A673 (cell line): ENCODE measurements around the gene COPZ1. TPM values are rescaled to one million over a fixed set of nuclear protein-coding genes. Genes with fewer than 3 reads are reported as not detected.
"Not testable (repeated sequence)": the region's sequence is repeated elsewhere in the genome, so short reads cannot be mapped to it uniquely, and the experiment has no call there.

Experiments
- BruUV-seq: library from RNA; stranded (reverse); fragments of 400-500 nt; replicated peaks from 2 replicates; lab custom pipeline; 2021; lab: Mats Ljungman, UMichigan
- CTCF ChIA-PET: fragments of 300-600 bp; sonication (Branson Sonifier 250); formaldehyde crosslinking; loops from one replicate; lab custom pipeline; 2022; ENCODE audit warnings: antibody characterized with exemption; lab: Charles Lee
- POLR2A ChIA-PET: fragments of 300-600 bp; sonication (Branson Sonifier 250); formaldehyde crosslinking; loops from one replicate; lab custom pipeline; 2022; ENCODE audit warnings: antibody characterized with exemption; ENCODE audit not compliant: low non-redundant PET; lab: Charles Lee
- DNase-seq: peaks from one replicate; pipeline ENCODE4 v3.0.0-alpha.2; 2015; ENCODE audit warnings: low spot score
- H3K27ac ChIP-seq: fragments of 200-600 bp; sonication (generic); 2 replicates; pipeline ENCODE4 v1.5.1; 2016; ENCODE audit warnings: mixed run types, low read depth, mild to moderate bottlenecking, mixed read lengths, antibody characterized with exemption, low read length; ENCODE audit not compliant: poor library complexity, severe bottlenecking
- H3K27me3 ChIP-seq: fragments of 200-600 bp; sonication (generic); replicated peaks from 2 replicates; pipeline ENCODE4 v1.6.1; 2017; ENCODE audit warnings: mixed run types, low read depth, mild to moderate bottlenecking, mixed read lengths, antibody characterized with exemption, low read length; ENCODE audit not compliant: insufficient read depth, poor library complexity
- H3K36me3 ChIP-seq: fragments of 200-600 bp; sonication (generic); 2 replicates; pipeline ENCODE4 v1.6.1; 2016; ENCODE audit warnings: mixed run types, mild to moderate bottlenecking, mixed read lengths, antibody characterized with exemption, low read length; ENCODE audit not compliant: insufficient read depth, poor library complexity, severe bottlenecking
- H3K4me1 ChIP-seq: fragments of 200-600 bp; sonication (generic); 2 replicates; pipeline ENCODE4 v1.6.1; 2017; ENCODE audit warnings: mixed run types, mild to moderate bottlenecking, mixed read lengths, antibody characterized with exemption, low read length; ENCODE audit not compliant: insufficient read depth, poor library complexity, severe bottlenecking
- H3K4me3 ChIP-seq: fragments of 200-600 bp; sonication (generic); 2 replicates; pipeline ENCODE4 v1.5.1; 2016; ENCODE audit warnings: low read depth, mixed run types, mild to moderate bottlenecking, mixed read lengths, low read length; ENCODE audit not compliant: poor library complexity, severe bottlenecking
- H3K9me3 ChIP-seq: fragments of 200-600 bp; sonication (generic); 2 replicates; pipeline ENCODE4 v1.6.1; 2016; ENCODE audit warnings: mixed run types, low read depth, mild to moderate bottlenecking, mixed read lengths, antibody characterized with exemption, low read length; ENCODE audit not compliant: poor library complexity, severe bottlenecking
- EZH2 ChIP-seq: fragments of 200-600 bp; sonication (generic); IDR thresholded peaks from 2 replicates; pipeline ENCODE4 v1.6.1; 2017; ENCODE audit warnings: borderline replicate concordance, low read depth, mild to moderate bottlenecking, mixed read lengths, antibody characterized with exemption, low read length; ENCODE audit not compliant: poor library complexity, severe bottlenecking
- intact Hi-C: fragments of 100-400 bp; cut with micrococcal nuclease; formaldehyde crosslinking; loops from one replicate; pipeline ENCODE4 v1.10.0; 2022; ENCODE audit not compliant: unreplicated experiment
- total RNA-seq: library from RNA; stranded (reverse); gene quantifications from 2 replicates; pipeline ENCODE4 v1.2.3, GENCODE V29; 2021
- TF ChIP-seq, protein P1 (sequence below): fragments of 300-800, 200-600 bp; sonication (generic); conservative IDR thresholded peaks from 2 replicates; pipeline ENCODE4 v1.5.1; 2017; ENCODE audit warnings: low read depth, mild to moderate bottlenecking, antibody characterized with exemption, low read length, moderate library complexity, mixed read lengths

COPZ1 gene
- total RNA-seq, 1 experiment from 2014 or later, result 187 TPM

DNA sequence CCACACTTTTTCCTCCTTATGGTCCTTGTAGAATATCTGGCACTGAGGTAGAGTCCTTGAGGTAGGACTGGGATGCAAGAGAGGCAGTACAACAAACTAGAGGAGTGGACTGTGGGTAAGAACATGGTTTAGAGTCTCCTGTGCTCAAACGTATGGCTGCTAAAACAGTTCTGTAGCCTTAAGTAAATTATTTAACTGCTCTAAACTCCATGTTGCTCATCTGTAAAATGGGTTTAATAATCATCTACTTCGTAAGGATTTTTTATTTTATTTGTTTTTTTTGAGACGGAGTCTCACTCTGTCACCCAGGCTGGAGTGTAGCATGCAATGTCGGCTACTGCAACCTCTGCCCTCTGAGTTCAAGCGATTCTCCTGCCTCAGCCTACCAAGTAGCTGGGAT is 3.6 kb upstream of the COPZ1 start:
- no peak overlapping the region for H3K4me3 ChIP-seq
- no peaks in the 10 kb centered on the region for H3K27me3 ChIP-seq
- DNase-seq, result no peak
- no peak for TF ChIP-seq EZH2
- TF ChIP-seq, protein P1, sequence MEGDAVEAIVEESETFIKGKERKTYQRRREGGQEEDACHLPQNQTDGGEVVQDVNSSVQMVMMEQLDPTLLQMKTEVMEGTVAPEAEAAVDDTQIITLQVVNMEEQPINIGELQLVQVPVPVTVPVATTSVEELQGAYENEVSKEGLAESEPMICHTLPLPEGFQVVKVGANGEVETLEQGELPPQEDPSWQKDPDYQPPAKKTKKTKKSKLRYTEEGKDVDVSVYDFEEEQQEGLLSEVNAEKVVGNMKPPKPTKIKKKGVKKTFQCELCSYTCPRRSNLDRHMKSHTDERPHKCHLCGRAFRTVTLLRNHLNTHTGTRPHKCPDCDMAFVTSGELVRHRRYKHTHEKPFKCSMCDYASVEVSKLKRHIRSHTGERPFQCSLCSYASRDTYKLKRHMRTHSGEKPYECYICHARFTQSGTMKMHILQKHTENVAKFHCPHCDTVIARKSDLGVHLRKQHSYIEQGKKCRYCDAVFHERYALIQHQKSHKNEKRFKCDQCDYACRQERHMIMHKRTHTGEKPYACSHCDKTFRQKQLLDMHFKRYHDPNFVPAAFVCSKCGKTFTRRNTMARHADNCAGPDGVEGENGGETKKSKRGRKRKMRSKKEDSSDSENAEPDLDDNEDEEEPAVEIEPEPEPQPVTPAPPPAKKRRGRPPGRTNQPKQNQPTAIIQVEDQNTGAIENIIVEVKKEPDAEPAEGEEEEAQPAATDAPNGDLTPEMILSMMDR, result no peak
- H3K36me3 ChIP-seq, result no peaks in the 10 kb centered on the region
- H3K27ac ChIP-seq, result no peak overlapping the region
- ChIA-PET POLR2A (no interaction called here), CTCF (interaction anchor here (0.6 kb wide), 1 partner anchor 15 kb away, joined by 4 read pairs; no protein-coding TSS in a partner anchor)
- intact Hi-C loops, result no loop called here
- H3K9me3 ChIP-seq, result no peaks in the 10 kb centered on the region
- H3K4me1 ChIP-seq, result peaks cover 2% of the 10 kb centered on the region
- no TSS peak for BruUV-seq

DNA sequence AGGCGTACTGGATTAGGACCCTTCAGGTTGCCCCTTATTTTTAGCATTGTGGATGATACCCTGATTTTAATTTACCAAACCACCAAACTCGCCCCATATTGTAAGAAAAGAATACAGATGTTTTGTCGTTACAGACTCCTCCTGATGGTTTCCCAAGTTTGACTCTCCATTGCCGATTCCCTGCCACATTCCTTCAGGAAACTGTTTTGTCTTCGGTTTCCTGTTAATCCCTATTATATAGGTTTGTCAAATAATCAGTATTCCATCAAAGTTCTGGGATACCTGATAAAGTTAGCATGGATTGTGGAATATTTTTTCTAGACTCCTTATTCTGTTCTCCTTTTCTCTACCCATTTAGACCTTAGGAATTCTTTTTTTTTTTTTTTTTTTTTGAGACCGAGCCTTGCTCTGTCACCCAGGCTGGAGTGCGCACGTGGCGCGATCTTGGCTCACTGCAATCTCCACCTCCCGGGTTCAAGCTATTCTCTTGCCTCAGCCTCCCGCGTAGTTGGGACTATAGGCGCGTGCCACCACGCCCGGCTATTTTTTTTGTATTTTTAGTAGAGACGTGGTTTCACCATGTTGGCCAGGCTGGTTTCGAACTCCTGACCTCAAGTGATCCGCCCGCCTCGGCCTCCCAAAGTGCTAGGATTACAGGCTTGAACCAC is 645 bp downstream of the COPZ1 start:
- not testable (repeated sequence) for H3K36me3 ChIP-seq, H3K4me1 ChIP-seq, H3K27me3 ChIP-seq, H3K9me3 ChIP-seq
- DNase-seq, result peak; percentile 36
- H3K27ac ChIP-seq, result peak overlapping the region; percentile 83
- POLR2A ChIA-PET, result interaction anchor here (0.6 to 0.7 kb wide), 7 partner anchors 13 to 359 kb away, joined by 4 to 7 read pairs (median 5); partner anchors contain the start of genes CBX5 and HNRNPA1
- peak overlapping the region; percentile 79 for H3K4me3 ChIP-seq
- intact Hi-C loops, result loop anchor here (2.0 kb wide), 1 partner anchor 67 kb away; no protein-coding TSS in a partner anchor
- BruUV-seq, result TSS peak; percentile 88
- CTCF ChIA-PET, result interaction anchor here (0.5 to 1.5 kb wide), 29 partner anchors 10 to 884 kb away, joined by 3 to 14 read pairs (median 5); partner anchors contain the start of gene HNRNPA1

DNA sequence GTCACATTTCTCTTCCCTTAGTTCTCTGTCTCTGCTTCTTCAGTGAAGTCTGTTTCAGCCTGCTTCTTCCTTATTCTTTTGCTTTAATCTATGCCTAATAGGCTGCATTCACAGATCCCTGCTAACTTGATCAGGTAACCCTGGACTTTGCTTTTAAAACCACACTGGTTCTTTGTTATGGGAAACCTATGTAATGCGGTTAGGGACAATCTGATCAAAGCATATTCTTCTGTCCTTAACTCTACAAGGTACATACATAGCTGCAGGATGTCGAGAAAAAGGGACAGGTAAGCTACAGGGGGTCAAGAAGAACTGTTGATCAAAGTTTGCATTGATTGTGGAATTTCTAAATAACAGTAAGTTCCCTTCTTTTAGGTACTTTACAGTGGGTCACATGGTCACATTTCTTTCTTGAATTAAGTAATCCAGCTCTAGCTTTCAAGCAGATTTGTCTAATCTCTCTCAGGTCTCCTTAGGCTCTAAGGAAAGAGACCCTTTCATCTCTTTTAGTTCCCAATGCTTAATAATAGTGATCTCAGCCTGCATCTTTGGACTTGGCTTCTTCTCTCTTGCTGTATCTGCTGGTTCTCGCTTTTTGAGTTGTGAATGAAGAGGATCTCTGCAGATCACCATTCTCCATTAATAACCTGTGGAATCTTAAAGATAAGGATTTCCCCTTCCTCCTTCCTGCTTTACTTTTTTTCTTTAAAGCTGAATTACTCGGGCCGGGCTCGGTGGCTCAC is 3.8 kb downstream of the COPZ1 start:
- ChIA-PET POLR2A (no interaction called here), CTCF (interaction anchor here (1.0 kb wide), 1 partner anchor 35 kb away, joined by 3 read pairs; no protein-coding TSS in a partner anchor)
- H3K27ac ChIP-seq, result no peak overlapping the region
- H3K27me3 ChIP-seq, result no peaks in the 10 kb centered on the region
- no peak for DNase-seq
- no peak overlapping the region for H3K4me3 ChIP-seq
- no TSS peak for BruUV-seq
- peaks cover 6% of the 10 kb centered on the region for H3K4me1 ChIP-seq
- H3K36me3 ChIP-seq, result peaks cover 6% of the 10 kb centered on the region
- TF ChIP-seq EZH2, result no peak
- TF ChIP-seq, protein P1, result no peak
- H3K9me3 ChIP-seq, result no peaks in the 10 kb centered on the region
- intact Hi-C loops, result no loop called here
